ENCODE results near the gene SPECC1.

Gene SPECC1

GRCh38 chr17:20264996-20265395 is 255.8 kb downstream of the SPECC1 start:
- no peak for DNase-seq (ENCODE audit: low spot score)
- TF ChIP-seq CTCF (IDR thresholded peaks at IDR 0.05) = no peak
- Histone ChIP-seq H3K27ac (peak overlapping the region; percentile 78 to 82), H3K4me3 (no peak overlapping the region)

GRCh38 chr17:20266806-20267458 is 257.8 kb downstream of the SPECC1 start:
- Histone ChIP-seq H3K4me3 (no peak overlapping the region), H3K27ac (peak overlapping the region; percentile 81 to 82)
- TF ChIP-seq CTCF (IDR thresholded peaks at IDR 0.05) = no peak
- no peak for DNase-seq (ENCODE audit: low spot score)

GRCh38 chr17:20267459-20267842 is 258.3 kb downstream of the SPECC1 start:
- DNase-seq (ENCODE audit: low spot score) = no peak
- Histone ChIP-seq H3K4me3 (no peak overlapping the region), H3K27ac (peak overlapping the region; percentile 41 to 81)
- no peak for TF ChIP-seq CTCF (IDR thresholded peaks at IDR 0.05)

GRCh38 chr17:20270369-20270768 is 261.2 kb downstream of the SPECC1 start:
- H3K27ac ChIP-seq = peak overlapping the region in 1 of 2 donors; percentile 34
- no peak for DNase-seq (ENCODE audit: low spot score)
- H3K4me3 ChIP-seq = no peak overlapping the region
- TF ChIP-seq CTCF (IDR thresholded peaks at IDR 0.05) = no peak

GRCh38 chr17:20271011-20271610 is 262.0 kb downstream of the SPECC1 start:
- TF ChIP-seq CTCF (IDR thresholded peaks at IDR 0.05) = no peak
- H3K27ac ChIP-seq = no peak overlapping the region
- DNase-seq (ENCODE audit: low spot score) = no peak
- H3K4me3 ChIP-seq = no peak overlapping the region

GRCh38 chr17:20273741-20274500 is 264.8 kb downstream of the SPECC1 start:
- no peak for TF ChIP-seq CTCF (IDR thresholded peaks at IDR 0.05)
- no peak for DNase-seq (ENCODE audit: low spot score)
- H3K27ac ChIP-seq = no peak overlapping the region
- H3K4me3 ChIP-seq = no peak overlapping the region
